Panc1 (cell line): ENCODE data around the gene MAP3K12. TPM values are rescaled to one million over a fixed set of nuclear protein-coding genes. Genes with fewer than 3 reads are reported as not detected.
A peak's percentile ranks its signal among the peaks of the same experiment; 100 is the strongest.

Source experiments
- ATAC-seq: fragments of 200-7000 bp; cut with Tn5 transposase; 2 replicates; pipeline ENCODE4 v1.9.1; 2020; ENCODE audit warnings: mild to moderate bottlenecking, moderate library complexity
- BruUV-seq: library from RNA; stranded (reverse); fragments of 400-500 nt; replicated peaks from 2 replicates; lab custom pipeline; 2021; lab: Mats Ljungman, UMichigan
- CTCF ChIA-PET: fragments of 300-600 bp; sonication (Branson Sonifier 250); formaldehyde crosslinking; loops from one replicate; lab custom pipeline; 2022; ENCODE audit warnings: antibody characterized with exemption; lab: Charles Lee
- POLR2A ChIA-PET: fragments of 300-600 bp; sonication (Branson Sonifier 250); formaldehyde crosslinking; loops from one replicate; lab custom pipeline; 2022; ENCODE audit warnings: antibody characterized with exemption; lab: Charles Lee
- DNase-seq: peaks from one replicate; pipeline ENCODE4 v3.0.0-alpha.2; 2010; ENCODE audit warnings: low read depth, low spot score
- H3K27ac ChIP-seq: 2 replicates; pipeline ENCODE4 v1.5.1; 2011; ENCODE audit warnings: mild to moderate bottlenecking, low read length, inconsistent platforms
- H3K27me3 ChIP-seq: fragments of 200-500 bp; sonication (Bioruptor generic); 2 replicates; pipeline ENCODE4 v1.6.0; 2014; ENCODE audit warnings: low read length, inconsistent platforms; ENCODE audit not compliant: control insufficient read depth, insufficient read depth
- H3K36me3 ChIP-seq: fragments of 200-500 bp; sonication (Bioruptor generic); 2 replicates; pipeline ENCODE4 v1.5.1; 2014; ENCODE audit warnings: inconsistent platforms, mild to moderate bottlenecking, low read length, moderate library complexity; ENCODE audit not compliant: control insufficient read depth, insufficient read depth
- H3K4me1 ChIP-seq: 2 replicates; pipeline ENCODE4 v1.5.1; 2011; ENCODE audit warnings: inconsistent platforms, mild to moderate bottlenecking, low read length, moderate library complexity; ENCODE audit not compliant: control insufficient read depth, insufficient read depth
- H3K4me3 ChIP-seq, 2 experiments: 2 replicates each; pipeline ENCODE4 v1.5.1; 2011 to 2012; ENCODE audit warnings: low read depth in 2 of 2, low read length in 2 of 2, mild to moderate bottlenecking in 2 of 2, inconsistent platforms in 1 of 2, moderate library complexity in 1 of 2
- H3K9me3 ChIP-seq: fragments of 200-500 bp; sonication (Bioruptor generic); 2 replicates; pipeline ENCODE4 v1.5.1; 2014; ENCODE audit warnings: low read depth, mild to moderate bottlenecking, inconsistent platforms, low read length, moderate library complexity; ENCODE audit not compliant: control insufficient read depth, insufficient read depth
- CTCF ChIP-seq: fragments of 450-650 bp; IDR thresholded peaks from 2 replicates; pipeline ENCODE4 v1.5.1; 2017; ENCODE audit warnings: mild to moderate bottlenecking
- POLR2AphosphoS5 ChIP-seq: IDR thresholded peaks from 2 replicates; pipeline ENCODE4 v1.6.1; 2012; ENCODE audit warnings: mild to moderate bottlenecking, low read depth, low read length, moderate library complexity
- REST ChIP-seq, 2 experiments: IDR thresholded peaks; 2 replicates each; pipeline ENCODE4 v1.6.1; 2011 to 2012; ENCODE audit warnings: low read depth in 2 of 2, control low read depth in 1 of 2, low read length in 1 of 2, mild to moderate bottlenecking in 1 of 2, moderate library complexity in 1 of 2; ENCODE audit not compliant: insufficient read depth in 1 of 2
- SIN3A ChIP-seq: IDR thresholded peaks from 2 replicates; pipeline ENCODE4 v1.6.1; 2012; ENCODE audit warnings: low read depth, mild to moderate bottlenecking, low read length, moderate library complexity, borderline replicate concordance; ENCODE audit not compliant: insufficient read depth
- TCF7L2 ChIP-seq: IDR thresholded peaks from 2 replicates; pipeline ENCODE4 v1.6.1; 2011; ENCODE audit warnings: mild to moderate bottlenecking, low read depth, low read length, inconsistent platforms
- in situ Hi-C: cut with HindIII; loops from 2 replicates; pipeline ENCODE4 v1.10.0; 2016; ENCODE audit warnings: low sequenced_read_pairs, low pct_unique_long_range_greater_than_20kb
- intact Hi-C: fragments of 100-400 bp; cut with micrococcal nuclease; formaldehyde crosslinking; loops from one replicate; pipeline ENCODE4 v1.10.0; 2022; ENCODE audit not compliant: unreplicated experiment
- total RNA-seq: library from RNA; stranded (reverse); gene quantifications from one replicate; pipeline ENCODE4 v1.2.1, GENCODE V29; 2021; ENCODE audit not compliant: unreplicated experiment

MAP3K12 gene
- total RNA-seq, 1 experiment from 2014 or later = 32.2 TPM

DNA sequence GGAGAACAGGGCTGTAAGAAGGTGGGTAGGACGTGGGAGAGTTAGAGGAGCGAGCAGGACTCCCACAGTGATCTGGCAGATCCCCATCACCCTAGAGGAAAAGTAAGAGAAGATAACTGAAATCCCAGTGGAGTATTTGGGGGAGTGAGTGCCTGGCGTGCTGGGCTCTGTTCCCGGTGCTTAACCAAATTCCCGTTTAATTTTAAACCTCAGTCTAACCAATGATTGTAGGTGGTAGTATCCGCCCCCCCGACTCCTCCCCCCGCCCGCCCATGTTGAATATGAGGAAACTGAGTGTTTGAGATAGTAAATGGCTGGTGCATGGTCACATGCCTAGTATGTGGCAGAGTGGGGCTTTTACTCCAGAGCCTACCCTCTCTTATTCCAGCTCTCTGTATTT is 3.1 kb upstream of the MAP3K12 start:
- in situ Hi-C loops = no loop called here
- intact Hi-C loops = no loop called here
- no peak for TF ChIP-seq REST (IDR thresholded peaks at IDR 0.05; ENCODE audit: insufficient read depth in 1 of 2, low read depth in 2 of 2, low read length in 1 of 2)
- TF ChIP-seq CTCF = no peak
- TF ChIP-seq TCF7L2 = no peak
- no peak for TF ChIP-seq SIN3A
- TF ChIP-seq POLR2AphosphoS5 = no peak
- Histone ChIP-seq H3K4me3 (peak overlapping the region; percentile 66 to 80), H3K9me3 (no peaks in the 10 kb centered on the region), H3K4me1 (peaks cover 34% of the 10 kb centered on the region), H3K27me3 (no peaks in the 10 kb centered on the region), H3K27ac (peak overlapping the region; percentile 98), H3K36me3 (no peaks in the 10 kb centered on the region; the same call in none of the 2 replicates)
- no TSS peak for BruUV-seq
- DNase-seq = no peak
- ChIA-PET POLR2A (no interaction called here), CTCF (no interaction called here)
- ATAC-seq = no peak

DNA sequence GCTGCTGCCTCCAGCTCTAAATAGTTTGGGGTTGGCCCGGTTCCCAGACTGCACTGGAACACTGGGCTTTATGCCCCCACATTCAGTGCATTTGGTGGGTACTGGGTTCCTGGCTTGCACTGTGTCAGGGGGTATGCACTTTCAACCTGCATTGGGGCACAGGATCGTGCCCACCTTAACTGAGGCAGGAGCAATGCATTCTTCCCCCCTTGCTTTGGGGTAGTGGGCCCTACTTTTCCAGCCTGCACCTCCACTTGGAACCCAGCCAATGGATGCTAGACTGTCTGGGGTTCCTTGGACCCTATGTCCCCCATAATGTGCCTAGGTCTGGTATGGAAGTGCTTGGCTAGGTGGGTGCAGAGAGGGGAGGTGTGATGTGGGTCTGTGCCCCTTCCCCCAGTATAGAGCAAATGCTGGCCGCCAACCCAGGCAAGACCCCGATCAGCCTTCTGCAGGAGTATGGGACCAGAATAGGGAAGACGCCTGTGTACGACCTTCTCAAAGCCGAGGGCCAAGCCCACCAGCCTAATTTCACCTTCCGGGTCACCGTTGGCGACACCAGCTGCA is 2.4 kb upstream of the MAP3K12 start:
- Histone ChIP-seq H3K27ac (peak overlapping the region; percentile 98), H3K27me3 (no peaks in the 10 kb centered on the region), H3K4me1 (peaks cover 35% of the 10 kb centered on the region), H3K4me3 (peak overlapping the region; percentile 66 to 80), H3K36me3 (no peaks in the 10 kb centered on the region; the same call in none of the 2 replicates), H3K9me3 (no peaks in the 10 kb centered on the region)
- intact Hi-C loops = no loop called here
- TF ChIP-seq POLR2AphosphoS5 = peak; percentile 18; the same call in 1 of the 2 replicates
- no peak for TF ChIP-seq TCF7L2
- no peak for TF ChIP-seq SIN3A
- CTCF ChIA-PET = interaction anchor here (0.6 kb wide), 1 partner anchor 51 kb away, joined by 5 read pairs; no protein-coding TSS in a partner anchor
- DNase-seq = no peak
- no peak for ATAC-seq
- TSS peak; percentile 79 for BruUV-seq
- in situ Hi-C loops = no loop called here
- POLR2A ChIA-PET = interaction anchor here (1.0 to 1.2 kb wide), 3 partner anchors 14 to 80 kb away, joined by 3 to 6 read pairs (median 3); no protein-coding TSS in a partner anchor
